Coronary artery (tissue), 2 donors: ENCODE measurements around the gene DGKQ.

Experiments
- DNase-seq: peaks from one replicate; pipeline ENCODE4 v3.0.0-alpha.2; 2017; ENCODE audit warnings: low spot score
- H3K27ac ChIP-seq, 2 donors: fragments of 200-600 bp; sonication (generic); one replicate each; pipeline ENCODE4 v1.5.1; 2016 to 2019
- H3K4me3 ChIP-seq: fragments of 200-600 bp; sonication (generic); 2 replicates; pipeline ENCODE4 v1.5.1; 2016; ENCODE audit warnings: mild to moderate bottlenecking, moderate library complexity
- CTCF ChIP-seq: fragments of 200-600 bp; sonication (generic); IDR thresholded peaks from one replicate; pipeline ENCODE4 v1.5.1; 2019; ENCODE audit warnings: antibody characterized with exemption

The DGKQ gene

GRCh38 chr4:992297-993110, 19.1 kb upstream of the DGKQ start:
- DNase-seq: no peak
- no peak overlapping the region for H3K4me3 ChIP-seq
- no peak overlapping the region for H3K27ac ChIP-seq
- no peak for TF ChIP-seq CTCF

- Histone ChIP-seq H3K4me3 (no peak overlapping the region), H3K27ac (no peak overlapping the region)
- DNase-seq: no peak
- TF ChIP-seq CTCF: no peak
Measured at GRCh38 chr4:991451-992296, 18.3 kb upstream of the DGKQ start.

DNA sequence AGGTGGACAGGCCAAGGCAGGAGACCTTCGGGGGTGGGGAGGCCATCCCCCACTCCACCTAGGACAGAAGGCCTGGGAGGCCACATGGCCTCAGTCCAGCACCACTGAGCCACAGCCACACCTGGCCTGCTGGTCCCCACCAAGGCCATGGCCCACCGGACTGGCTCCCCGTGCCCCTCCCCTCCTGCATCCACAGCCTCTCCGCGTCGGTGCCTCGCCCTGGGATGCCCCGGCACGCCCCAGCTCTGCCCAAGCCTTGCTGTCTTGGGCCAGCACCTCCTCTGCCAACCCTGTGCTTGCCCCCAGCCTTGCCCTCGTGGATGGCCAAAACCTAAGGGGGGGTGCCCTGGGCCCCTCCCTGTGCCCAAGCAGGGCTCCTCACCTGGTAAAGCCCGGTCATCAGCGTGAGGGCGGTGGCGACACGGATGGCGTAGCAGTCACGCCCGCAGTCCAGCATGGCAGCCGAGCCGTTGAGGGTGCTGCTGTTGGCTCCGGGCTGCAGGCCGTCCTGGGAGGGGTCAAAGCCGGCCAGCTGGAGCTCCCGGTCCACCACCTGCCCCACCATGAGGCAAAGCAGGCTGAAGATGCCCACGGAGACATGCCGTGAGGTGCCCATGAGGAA, 17.5 kb upstream of the DGKQ start:
- Histone ChIP-seq H3K27ac (no peak overlapping the region), H3K4me3 (no peak overlapping the region)
- no peak for DNase-seq
- TF ChIP-seq CTCF: no peak

DNA sequence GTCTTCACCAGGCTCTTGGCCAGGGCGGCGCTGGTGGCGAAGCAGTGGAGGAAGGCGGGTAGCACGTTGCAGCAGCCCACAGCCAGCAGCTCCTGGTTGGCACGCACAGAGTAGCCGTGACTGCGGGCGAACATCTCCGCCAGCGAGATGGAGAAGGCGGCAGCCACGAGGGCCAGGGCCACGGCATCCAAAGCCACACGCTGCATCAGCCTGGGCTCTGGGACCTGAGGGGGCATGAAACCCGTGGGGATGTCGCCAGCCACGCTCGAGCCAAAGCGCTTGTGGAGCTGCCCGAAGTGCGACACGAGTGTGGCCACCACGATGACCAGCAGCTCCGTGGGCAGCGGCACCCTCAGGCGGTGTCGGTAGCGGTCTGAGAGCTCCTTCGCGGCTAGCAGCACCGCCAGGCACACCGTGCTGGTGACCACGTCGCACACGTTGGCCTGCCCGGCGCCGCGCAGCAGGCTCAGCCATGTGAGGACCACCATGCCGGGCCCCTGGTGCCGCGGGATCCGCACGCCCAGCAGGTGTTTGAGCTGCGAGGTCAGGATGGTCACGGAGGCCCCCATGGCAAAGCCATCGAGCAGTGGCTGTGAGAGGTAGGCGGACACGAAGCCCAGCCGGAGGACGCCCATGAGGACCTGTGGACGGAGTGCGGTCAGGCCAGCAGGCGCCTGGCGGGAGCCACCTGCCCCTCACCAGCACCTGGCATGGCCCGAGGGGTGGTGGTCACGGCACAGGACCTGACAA, 16.5 kb upstream of the DGKQ start:
- no peak for TF ChIP-seq CTCF
- Histone ChIP-seq H3K27ac (no peak overlapping the region), H3K4me3 (no peak overlapping the region)
- DNase-seq: no peak

- Histone ChIP-seq H3K27ac (no peak overlapping the region), H3K4me3 (no peak overlapping the region)
- DNase-seq: no peak
- no peak for TF ChIP-seq CTCF
Measured at GRCh38 chr4:988726-989721, 15.7 kb upstream of the DGKQ start.
